ENCODE data around the gene WDR82. TPM values are rescaled to one million over a fixed set of nuclear protein-coding genes. Genes with fewer than 3 reads are reported as not detected.

Gene WDR82
- total and polyA plus RNA-seq, 9 of the 15 experiments (the other 6 are each of a cell fraction or from before 2014, with no cell fraction given), result 6.4 to 62.9 (median 37.1) TPM

DNA sequence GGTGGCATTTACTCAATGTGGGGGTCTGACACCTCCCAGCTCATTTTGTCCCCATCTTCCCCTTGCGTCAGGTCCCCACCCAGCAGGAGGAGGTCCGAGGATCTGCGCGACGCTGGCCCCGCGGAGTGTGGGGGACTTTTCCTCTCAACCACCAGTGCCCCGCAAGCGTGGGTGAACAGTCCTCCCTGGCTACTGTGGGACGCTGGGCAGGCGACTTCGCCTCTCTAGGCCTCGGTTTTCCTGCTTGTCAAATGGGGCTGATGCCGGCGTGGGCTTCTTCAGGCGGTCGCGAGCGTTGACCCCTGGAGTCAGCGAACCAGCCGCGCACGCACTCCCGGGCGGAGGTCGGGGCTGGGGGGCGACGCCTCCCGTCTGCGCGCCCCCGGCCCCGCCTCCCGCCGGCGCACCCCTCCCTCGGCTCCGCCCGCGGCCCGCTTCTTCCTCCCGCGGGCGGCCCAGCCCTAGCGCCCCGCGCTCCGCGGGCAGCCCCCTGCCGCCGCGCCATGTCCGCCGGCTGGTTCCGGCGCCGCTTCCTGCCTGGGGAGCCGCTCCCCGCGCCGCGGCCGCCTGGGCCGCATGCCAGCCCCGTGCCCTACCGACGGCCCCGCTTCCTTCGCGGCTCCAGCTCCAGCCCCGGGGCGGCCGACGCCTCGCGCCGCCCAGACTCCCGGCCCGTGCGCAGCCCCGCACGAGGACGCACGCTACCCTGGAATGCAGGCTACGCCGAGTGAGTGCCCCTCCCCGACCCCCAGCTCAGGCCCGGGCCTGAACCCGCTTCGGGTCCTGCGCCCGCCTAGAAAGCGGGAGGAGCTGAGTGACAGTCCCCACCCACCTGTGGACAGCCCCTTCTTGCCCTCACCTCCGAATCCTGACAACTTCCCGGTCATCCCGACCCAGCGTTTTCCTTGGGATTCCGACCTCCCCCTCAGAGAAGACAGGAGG lies 32.9 kb downstream of the WDR82 start, which contains the start of gene PPM1M (continued):
- peak; percentile 74 for TF ChIP-seq PKNOX1 (IDR thresholded peaks at IDR 0.05)
- TF ChIP-seq, protein P1, sequence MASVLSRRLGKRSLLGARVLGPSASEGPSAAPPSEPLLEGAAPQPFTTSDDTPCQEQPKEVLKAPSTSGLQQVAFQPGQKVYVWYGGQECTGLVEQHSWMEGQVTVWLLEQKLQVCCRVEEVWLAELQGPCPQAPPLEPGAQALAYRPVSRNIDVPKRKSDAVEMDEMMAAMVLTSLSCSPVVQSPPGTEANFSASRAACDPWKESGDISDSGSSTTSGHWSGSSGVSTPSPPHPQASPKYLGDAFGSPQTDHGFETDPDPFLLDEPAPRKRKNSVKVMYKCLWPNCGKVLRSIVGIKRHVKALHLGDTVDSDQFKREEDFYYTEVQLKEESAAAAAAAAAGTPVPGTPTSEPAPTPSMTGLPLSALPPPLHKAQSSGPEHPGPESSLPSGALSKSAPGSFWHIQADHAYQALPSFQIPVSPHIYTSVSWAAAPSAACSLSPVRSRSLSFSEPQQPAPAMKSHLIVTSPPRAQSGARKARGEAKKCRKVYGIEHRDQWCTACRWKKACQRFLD (CRISPR knock-in tag; IDR thresholded peaks at IDR 0.05), result 0 out of 2 replicates have a peak, but pooled peaks have one; percentile 51
- TF ChIP-seq ZNF785 (CRISPR knock-in tag; IDR thresholded peaks at IDR 0.05), result no peak
- no peak for TF ChIP-seq HDAC1 (IDR thresholded peaks at IDR 0.05)
- peak; percentile 35; the same call in 1 of the 2 replicates for TF ChIP-seq GABPA (tag; conservative IDR thresholded peaks at IDR 0.05; ENCODE audit: low read depth)
- TF ChIP-seq HNRNPLL (IDR thresholded peaks at IDR 0.05; ENCODE audit: low read depth, low read length, poor library complexity, severe bottlenecking), result no peak
- TF ChIP-seq ZNF592 (IDR thresholded peaks at IDR 0.05), result peak; percentile 78; the same call in 1 of the 2 replicates
- TF ChIP-seq, protein P2, sequence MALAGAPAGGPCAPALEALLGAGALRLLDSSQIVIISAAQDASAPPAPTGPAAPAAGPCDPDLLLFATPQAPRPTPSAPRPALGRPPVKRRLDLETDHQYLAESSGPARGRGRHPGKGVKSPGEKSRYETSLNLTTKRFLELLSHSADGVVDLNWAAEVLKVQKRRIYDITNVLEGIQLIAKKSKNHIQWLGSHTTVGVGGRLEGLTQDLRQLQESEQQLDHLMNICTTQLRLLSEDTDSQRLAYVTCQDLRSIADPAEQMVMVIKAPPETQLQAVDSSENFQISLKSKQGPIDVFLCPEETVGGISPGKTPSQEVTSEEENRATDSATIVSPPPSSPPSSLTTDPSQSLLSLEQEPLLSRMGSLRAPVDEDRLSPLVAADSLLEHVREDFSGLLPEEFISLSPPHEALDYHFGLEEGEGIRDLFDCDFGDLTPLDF (CRISPR knock-in tag; IDR thresholded peaks at IDR 0.05), result no peak
